Activated T-helper 1 cell treated with Interleukin-2 at 50 U/mL for 16 hours (primary cell): ENCODE measurements around the gene ZNF618.

Experiments
- DNase-seq: peaks from one replicate; pipeline ENCODE4 v3.0.0-alpha.2; 2020; ENCODE audit warnings: low read depth

The ZNF618 gene

DNA sequence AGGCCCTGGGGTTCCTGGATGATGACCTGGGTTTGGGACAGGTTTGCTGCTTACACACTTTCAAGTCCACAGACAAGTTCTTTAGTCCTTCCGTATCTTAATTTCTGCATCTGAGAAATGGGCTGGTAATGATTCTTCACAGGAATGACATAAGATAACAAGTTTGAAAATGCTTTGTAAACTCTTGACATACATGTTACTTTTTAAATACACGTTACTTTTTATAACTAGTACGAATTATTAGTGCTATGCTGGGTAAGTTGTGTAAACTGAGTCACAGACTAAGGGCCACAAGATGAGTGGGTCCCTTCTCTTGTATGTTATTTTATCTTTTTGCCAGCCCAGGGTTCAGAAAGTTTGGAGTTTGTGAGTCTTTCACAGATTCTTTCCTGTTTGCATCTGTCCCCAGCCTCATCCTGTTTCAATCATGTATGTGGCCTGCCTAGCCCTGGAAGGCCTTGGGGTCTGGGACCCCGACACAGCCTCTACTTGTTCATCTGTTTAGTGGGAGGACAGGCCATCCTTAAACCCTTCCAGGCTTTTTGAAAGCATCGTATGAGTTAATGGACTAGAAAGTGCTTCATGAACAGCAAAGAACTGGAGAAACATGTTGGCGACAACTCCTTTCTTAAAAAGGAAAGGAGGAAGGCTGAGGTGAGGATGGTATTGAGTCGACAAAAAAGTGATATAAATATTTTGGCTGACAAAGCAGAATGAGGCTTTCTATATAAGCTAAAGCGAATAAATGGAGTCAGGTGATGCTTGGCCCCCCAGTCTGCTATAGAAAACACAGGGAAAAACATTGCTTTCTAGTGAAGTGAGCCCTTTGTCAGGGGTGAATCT is 9.3 kb downstream of the ZNF618 start:
- no peak for DNase-seq

- DNase-seq = no peak
Measured at GRCh38 chr9:113886026-113886369, 9.9 kb downstream of the ZNF618 start.

GRCh38 chr9:113886466-113886865 is 10.4 kb downstream of the ZNF618 start:
- DNase-seq = no peak

DNA sequence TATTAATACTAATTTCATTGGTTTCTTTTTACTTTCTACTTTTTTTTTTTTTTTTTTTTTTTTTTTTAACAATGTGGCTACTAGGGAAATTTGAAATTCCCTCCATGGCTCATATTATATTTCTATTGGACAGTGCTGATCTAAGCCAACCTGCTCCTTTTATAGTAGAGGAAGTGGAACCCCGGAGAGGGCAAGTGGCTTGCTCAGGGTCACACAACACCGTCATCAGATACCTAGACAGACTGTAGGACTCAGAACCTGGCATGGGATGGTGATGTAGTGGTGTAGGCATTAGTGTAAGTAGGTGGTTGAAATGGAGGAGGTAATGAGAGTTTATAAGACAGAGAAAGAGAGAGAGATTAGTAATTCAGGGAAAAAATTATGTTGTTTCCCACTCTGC is 10.8 kb downstream of the ZNF618 start:
- DNase-seq = no peak

DNA sequence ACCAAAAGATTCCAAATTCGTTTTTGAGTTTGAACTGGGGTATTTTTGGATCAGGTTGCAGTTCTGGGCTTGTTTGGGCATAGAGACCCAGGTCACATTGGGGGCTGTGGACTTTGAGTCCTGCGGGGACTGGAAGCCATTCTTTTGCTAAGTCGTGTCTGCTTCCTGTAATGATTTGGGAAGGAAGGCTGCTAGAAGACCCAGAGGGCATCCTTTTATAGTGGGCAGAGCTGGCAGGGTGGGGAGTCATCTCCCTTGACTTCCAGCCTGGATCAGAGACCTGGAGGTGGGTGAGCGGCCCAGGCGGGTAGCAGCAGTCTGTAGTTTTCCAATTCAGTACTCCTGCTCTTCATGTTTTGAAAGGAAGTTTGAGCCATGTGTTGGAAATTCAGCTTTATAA is 11.3 kb downstream of the ZNF618 start:
- no peak for DNase-seq

DNA sequence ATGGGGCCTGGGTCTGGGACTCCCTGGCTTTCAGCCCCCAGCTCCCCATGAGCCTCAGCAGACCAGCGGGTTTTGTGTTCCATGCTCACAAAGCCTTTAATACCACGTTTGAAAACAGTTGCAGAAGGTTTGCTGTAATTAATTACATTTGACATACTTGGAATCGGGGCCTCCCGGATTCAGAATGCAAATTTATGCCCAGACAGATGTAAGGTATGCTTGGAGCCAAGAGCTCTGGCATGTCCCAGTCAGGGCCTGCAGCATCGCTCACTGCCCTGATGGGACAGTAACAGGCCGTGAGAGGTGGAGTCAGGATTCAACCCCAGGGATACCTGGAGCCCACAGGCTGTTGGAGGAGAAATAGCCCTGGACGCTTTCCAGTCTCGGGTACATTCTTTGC is 12.2 kb downstream of the ZNF618 start:
- DNase-seq = no peak

DNA sequence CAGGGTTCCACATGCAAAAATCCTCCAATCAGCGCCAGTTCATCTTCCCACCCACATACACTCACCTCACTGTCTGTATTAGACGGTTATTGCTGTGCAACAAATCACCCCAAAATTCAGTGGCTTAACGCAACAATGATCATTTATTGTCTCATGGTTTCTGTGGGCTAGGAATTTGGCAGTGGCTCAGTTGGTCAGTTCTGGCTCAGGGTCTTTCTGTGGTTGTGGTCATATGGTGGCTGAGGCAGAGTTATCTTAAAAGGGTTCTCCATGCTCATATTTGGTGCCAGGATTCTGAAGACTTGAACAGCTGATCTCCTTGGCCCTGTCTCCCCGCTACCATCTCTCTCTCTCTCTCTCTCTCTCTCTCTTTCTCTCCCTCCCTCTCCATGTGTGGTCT is 12.9 kb downstream of the ZNF618 start:
- no peak for DNase-seq

- no peak for DNase-seq
Measured at GRCh38 chr9:113890704-113891103, 14.6 kb downstream of the ZNF618 start.

DNA sequence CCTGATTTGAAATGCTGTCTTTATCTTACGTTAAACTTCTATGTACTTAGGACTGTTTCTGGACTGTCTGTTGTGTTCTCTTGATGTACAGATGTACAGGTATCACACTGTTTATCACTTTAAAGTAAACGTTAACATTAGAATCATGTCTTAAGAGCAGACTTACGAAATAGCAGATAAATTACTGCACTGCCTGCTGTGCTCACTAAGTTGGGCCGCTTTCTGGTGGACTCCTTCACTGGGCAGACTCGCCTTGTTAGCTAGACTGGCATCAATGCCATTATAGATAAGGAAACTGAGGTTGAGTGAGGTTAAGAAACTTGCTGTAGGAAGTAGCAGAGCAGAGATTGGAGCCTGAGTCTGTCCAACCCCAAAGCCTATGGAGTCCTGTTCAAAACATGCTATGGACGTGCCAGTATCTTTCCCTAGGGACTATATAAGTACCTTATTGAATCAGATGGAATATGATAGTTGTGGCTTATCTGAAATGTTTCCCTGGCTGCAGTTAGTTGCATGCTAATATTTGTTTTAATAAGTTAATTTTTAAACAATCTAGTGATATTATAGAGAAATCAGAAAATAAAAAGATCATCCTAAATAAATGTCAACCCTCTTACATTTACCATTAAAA is 16.9 kb downstream of the ZNF618 start:
- DNase-seq = no peak

DNA sequence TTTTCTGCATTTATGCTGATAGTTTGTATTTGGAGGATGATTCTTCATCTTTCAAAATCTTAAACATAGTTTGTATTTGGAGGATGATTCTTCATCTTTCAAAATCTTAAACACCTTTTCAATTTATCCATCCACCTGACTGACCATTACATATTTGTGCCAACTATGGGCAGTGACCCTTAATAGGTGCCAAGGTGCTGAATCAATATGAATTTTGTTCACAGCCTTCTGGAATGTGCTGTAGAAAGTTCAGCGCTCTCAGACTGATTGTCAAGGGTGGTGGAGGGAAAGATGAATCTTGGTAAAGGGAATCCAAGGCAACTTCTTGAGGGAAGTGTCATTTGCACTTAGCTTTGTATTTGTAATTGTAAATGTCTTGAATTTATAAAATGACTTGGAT is 18.1 kb downstream of the ZNF618 start:
- DNase-seq = no peak

GRCh38 chr9:113895526-113895925 is 19.4 kb downstream of the ZNF618 start:
- DNase-seq = no peak

DNA sequence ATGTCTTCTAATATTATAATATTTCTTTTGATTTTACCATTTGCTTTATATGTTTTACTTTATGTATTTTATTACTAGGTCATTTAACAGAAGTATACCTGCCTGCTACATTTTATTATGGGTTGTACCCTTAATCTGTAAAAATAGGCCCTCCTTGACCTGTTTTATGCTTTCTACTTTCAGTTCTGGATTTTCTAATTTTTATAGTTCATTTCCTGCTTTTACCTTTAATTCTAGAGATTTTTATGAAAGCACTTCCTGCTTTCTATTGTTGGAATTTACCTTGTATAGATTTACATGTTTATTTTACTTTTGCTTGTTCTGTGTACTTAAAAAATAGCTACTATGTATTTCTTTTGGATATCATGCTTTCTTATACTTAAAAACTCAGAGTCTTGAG is 20.6 kb downstream of the ZNF618 start:
- no peak for DNase-seq

- no peak for DNase-seq
Measured at GRCh38 chr9:113898151-113898550, 22.0 kb downstream of the ZNF618 start.

GRCh38 chr9:113898596-113898995 is 22.5 kb downstream of the ZNF618 start:
- DNase-seq = no peak

DNA sequence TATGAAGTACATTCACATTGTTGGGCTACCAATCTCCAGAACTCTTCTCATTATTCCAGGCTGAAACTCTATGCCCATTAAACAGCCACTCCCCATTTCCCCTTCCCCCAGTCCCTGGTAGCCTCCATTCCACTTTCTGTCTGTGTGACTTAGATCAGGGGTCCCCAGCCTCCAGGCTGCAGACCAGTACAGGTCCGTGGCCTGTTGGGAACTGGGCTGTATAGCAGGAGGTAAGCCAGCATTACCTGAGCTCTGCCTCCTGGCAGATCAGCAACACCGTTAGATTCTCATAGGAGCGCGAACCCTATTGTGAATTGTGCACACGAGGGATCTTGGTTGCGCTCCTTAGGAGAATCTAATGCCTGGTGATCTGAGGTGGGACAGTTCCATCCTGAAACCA is 23.1 kb downstream of the ZNF618 start:
- DNase-seq = no peak

GRCh38 chr9:113901221-113901688 is 25.1 kb downstream of the ZNF618 start:
- DNase-seq = no peak

- no peak for DNase-seq
Measured at GRCh38 chr9:113903514-113904077, 27.5 kb downstream of the ZNF618 start.

GRCh38 chr9:113906411-113907110 is 30.5 kb downstream of the ZNF618 start:
- no peak for DNase-seq

DNA sequence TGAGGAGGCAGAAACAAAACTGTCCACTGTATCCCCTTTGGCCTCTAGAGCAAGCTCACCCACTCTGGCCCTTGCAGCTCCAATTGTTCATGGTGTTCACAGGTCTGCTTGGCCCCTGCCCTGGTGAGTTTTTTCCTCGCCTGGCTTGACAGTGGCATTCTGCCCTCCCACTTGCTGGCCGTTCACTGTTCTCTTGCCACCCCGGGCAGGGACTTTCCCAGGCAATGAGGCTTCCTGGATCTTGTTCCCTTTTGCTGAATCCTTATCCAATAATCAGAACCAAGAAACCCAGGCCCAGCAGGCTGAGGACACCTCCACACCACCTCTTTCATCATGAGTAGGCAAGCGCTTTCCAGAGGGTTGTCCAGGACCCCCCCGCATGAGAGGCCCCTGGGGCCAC is 31.2 kb downstream of the ZNF618 start:
- no peak for DNase-seq

- DNase-seq = no peak
Measured at GRCh38 chr9:113909421-113909820, 33.3 kb downstream of the ZNF618 start.

DNA sequence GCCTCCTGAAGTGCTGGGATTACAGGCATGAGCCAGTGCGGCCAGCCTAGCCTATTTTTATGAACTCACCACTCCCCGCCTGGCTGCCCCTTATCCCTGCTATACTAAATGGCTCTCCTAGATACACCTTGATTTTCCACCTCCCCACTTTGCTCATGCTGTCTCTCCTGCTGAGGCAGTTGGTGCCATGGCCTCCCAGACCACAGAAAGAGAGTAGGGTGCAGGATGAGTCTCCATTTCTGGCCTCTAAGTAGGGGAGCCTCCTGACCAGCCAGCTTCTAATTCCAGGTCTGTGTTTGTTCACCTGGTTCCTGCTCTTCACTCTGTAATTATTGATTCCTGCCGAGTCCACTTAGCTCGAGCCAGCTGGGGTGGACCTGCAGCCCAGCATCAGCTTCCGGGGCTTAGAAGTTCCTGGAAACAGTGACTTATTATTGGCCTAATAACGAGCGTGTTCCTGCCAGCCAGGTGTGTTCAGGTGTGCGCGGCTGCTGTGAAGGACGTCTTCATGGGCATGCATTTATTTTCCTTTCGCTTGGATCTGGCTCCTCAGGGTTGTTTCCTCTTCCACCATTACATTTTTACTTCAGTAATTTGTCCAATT is 34.0 kb downstream of the ZNF618 start:
- DNase-seq = no peak

DNA sequence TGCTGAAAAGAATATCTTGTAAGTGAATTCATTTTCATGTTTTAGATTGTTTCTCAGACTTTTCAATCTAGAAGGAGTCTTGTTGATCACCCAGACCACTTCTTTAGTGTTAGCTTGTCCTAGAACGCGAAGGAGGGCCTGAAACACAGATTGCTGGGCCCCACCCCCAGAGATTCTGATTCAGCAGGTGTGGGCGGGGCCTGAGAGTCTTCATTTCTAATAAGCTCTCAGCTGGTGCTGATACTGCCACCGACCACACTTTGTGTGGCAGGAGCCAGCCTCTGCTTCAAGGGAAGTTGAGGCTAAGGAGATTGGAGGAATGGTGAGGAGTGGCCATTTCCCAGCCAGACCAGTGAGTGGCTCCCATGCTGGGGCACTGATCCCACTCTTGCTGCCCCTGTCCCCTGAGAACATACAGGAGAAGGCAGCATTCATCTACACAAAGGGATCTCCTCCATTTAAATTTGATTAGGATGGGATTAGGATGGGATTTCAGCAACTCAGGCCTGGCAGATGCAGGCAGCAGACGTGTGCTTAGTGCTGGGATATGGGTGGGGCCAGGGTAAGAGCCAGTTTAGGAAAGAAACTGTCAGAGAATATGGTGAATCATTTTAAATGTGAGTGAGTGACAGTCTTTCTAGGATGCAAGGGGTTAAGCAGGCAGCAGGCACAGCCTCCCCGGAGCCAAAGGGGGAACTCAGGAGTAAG is 35.9 kb downstream of the ZNF618 start:
- no peak for DNase-seq
